ACC112 (cell line): ENCODE results near the gene CCNI.

Experiments
- H2AFZ ChIP-seq: fragments of 200-600 bp; sonication (generic); one replicate; pipeline ENCODE4 v1.6.0; 2017; ENCODE audit warnings: antibody characterized with exemption, low read length; ENCODE audit not compliant: unreplicated experiment
- H3K27ac ChIP-seq: fragments of 200-600 bp; sonication (generic); 2 replicates; pipeline ENCODE4 v1.5.1; 2014; ENCODE audit warnings: low read depth, mild to moderate bottlenecking, antibody characterized with exemption, low read length, moderate library complexity
- H3K27me3 ChIP-seq: fragments of 200-600 bp; sonication (generic); 2 replicates; pipeline ENCODE4 v1.6.1; 2014; ENCODE audit warnings: mild to moderate bottlenecking, antibody characterized with exemption, low read length, moderate library complexity, mixed read lengths; ENCODE audit not compliant: insufficient read depth
- H3K36me3 ChIP-seq: fragments of 200-600 bp; sonication (generic); 2 replicates; pipeline ENCODE4 v1.6.1; 2016; ENCODE audit warnings: mild to moderate bottlenecking, antibody characterized with exemption, low read length, moderate library complexity, mixed read lengths; ENCODE audit not compliant: insufficient read depth
- H3K4me1 ChIP-seq: fragments of 200-600 bp; sonication (generic); one replicate; pipeline ENCODE4 v1.6.1; 2016; ENCODE audit warnings: low read length, mixed read lengths; ENCODE audit not compliant: insufficient read depth, unreplicated experiment, control insufficient read depth
- H3K4me3 ChIP-seq: fragments of 200-600 bp; sonication (generic); 2 replicates; pipeline ENCODE4 v1.5.1; 2014; ENCODE audit warnings: mild to moderate bottlenecking, low read depth, low read length
- H3K79me2 ChIP-seq: fragments of 200-600 bp; sonication (generic); one replicate; pipeline ENCODE4 v1.6.0; 2016; ENCODE audit warnings: low read length; ENCODE audit not compliant: control insufficient read depth, unreplicated experiment, insufficient read depth

CCNI gene

DNA sequence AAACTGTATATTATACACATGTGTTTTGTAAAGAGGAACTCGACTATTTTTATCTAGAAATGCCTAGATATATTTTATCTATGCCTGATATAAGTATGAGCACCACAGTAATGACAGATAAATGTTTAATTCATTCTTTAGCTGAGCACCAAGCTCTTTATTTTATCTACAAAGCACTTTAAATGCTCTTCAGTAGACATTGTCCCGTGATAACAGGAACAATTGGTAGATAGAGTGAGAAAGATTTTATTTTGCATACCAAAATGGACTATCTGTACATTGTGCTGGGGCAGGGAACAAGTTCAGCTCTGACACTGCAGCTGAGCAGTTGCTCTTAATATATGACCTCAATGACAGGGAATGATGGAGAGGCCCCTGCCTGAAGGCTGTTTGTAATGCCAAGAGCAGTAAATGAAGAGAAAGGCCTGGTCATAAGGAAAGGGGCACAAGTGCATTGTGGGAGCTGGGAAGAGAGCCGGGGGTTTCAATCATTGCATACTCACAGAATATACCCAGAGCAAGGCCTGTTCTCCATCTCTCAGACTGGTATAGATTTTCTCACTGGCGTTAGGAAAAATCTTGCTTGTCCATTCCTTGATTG lies 68.9 kb downstream of the CCNI start:
- peaks cover 12% of the 10 kb centered on the region for H3K79me2 ChIP-seq
- peak overlapping the region; percentile 96 for H3K27ac ChIP-seq
- no peak overlapping the region for H2AFZ ChIP-seq
- peaks cover 79% of the 10 kb centered on the region for H3K4me1 ChIP-seq
- peaks cover 10% of the 10 kb centered on the region; the same call in 1 of the 2 replicates for H3K36me3 ChIP-seq
- peak overlapping the region; percentile 18 for H3K4me3 ChIP-seq
- H3K27me3 ChIP-seq = no peaks in the 10 kb centered on the region

GRCh38 chr4:77003400-77003799 lies 72.4 kb downstream of the CCNI start:
- Histone ChIP-seq H3K27ac (peak overlapping the region; percentile 82), H3K4me1 (peaks cover 53% of the 10 kb centered on the region), H3K27me3 (no peaks in the 10 kb centered on the region), H3K79me2 (no peaks in the 10 kb centered on the region), H2AFZ (no peak overlapping the region), H3K4me3 (no peak overlapping the region), H3K36me3 (peaks cover 18% of the 10 kb centered on the region)

- Histone ChIP-seq H3K27me3 (no peaks in the 10 kb centered on the region), H3K27ac (peak overlapping the region; percentile 82), H3K79me2 (no peaks in the 10 kb centered on the region), H3K4me1 (peaks cover 44% of the 10 kb centered on the region), H2AFZ (no peak overlapping the region), H3K36me3 (peaks cover 18% of the 10 kb centered on the region), H3K4me3 (peak overlapping the region; percentile 28; the same call in 1 of the 2 replicates)
Observed at GRCh38 chr4:77002321-77003107, 73.3 kb downstream of the CCNI start.

DNA sequence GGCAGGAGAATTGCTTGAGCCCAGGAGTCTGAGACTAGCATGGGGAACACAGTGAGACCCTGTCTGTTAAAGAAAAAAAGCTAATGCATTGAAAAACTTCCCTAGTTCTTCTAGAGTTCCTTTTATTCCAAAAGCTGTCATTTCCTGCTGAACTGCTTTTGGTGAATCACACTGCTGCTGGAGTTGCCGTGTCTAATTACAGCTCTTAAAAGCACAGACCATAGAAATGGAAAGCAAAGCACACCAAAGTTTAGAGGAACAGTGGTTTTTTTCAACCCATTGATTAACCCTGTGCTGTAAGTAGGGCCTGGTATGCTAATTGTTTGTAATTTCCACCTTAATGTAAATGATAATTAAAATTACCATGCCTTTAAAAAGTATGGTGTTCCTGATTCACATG lies 73.9 kb downstream of the CCNI start:
- Histone ChIP-seq H3K79me2 (no peaks in the 10 kb centered on the region), H3K36me3 (peaks cover 18% of the 10 kb centered on the region), H3K4me1 (peaks cover 39% of the 10 kb centered on the region), H3K27me3 (no peaks in the 10 kb centered on the region), H2AFZ (no peak overlapping the region), H3K27ac (peak overlapping the region; percentile 82), H3K4me3 (peak overlapping the region; percentile 28; the same call in 1 of the 2 replicates)

DNA sequence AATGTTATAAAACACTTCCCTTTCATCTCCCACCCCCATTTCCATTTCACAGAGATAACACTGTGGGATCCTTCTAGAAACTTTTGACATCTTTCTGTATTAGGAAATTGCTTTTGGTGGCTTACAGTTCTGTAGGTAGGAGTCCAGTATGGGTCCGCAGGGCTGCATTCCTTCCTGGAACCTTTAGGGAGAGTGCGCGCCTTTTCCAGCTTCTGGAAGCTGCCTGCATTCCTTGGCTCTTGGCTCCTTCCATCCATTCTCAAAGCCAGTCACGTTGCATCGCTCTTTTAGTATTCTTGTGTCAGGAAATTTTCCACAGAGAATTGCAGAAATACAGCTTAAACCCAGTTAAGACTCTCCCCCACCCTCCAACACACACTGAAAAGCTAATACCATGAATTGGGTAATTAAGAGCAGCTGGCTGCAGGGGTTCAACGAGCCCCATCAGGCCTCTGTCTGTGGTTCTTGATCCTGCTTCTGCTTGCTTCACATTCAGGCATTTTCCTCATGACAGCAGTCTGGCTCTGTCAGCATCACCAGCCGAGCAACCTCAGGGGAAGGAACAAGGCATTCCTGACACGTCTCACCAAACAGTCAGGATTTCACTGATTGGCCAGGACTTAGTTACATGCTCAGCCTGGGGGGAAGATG lies 77.4 kb downstream of the CCNI start:
- H3K36me3 ChIP-seq = peaks cover 17% of the 10 kb centered on the region; the same call in 1 of the 2 replicates

DNA sequence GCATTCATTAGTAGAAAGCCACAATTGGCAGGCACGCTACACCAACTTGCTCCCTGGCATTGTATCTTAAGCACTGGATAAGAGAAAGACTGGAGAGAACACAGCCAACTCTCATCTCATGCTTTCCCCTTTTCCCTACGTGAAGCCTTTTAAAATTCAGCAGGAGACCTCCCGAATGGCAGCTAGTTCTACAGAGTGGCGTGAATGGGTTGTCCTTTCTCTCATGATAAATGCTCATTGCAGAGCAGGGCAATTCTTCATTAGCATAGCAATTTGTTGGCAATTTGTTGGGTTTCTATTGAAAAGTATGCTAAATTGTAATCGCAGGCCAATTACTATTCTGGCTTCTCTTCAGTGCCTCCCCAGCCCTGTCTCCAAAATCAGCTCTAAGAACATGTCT lies 78.3 kb downstream of the CCNI start:
- Histone ChIP-seq H3K27ac (no peak overlapping the region), H3K79me2 (peaks cover 14% of the 10 kb centered on the region), H3K4me1 (peaks cover 13% of the 10 kb centered on the region), H3K27me3 (no peaks in the 10 kb centered on the region), H2AFZ (no peak overlapping the region), H3K4me3 (no peak overlapping the region), H3K36me3 (peaks cover 17% of the 10 kb centered on the region; the same call in 1 of the 2 replicates)

More for the DNA sequence above, 77.4 kb downstream of the CCNI start:
- H3K4me3 ChIP-seq = no peak overlapping the region
- no peak overlapping the region for H2AFZ ChIP-seq
- H3K4me1 ChIP-seq = peaks cover 21% of the 10 kb centered on the region
- H3K27me3 ChIP-seq = no peaks in the 10 kb centered on the region
- H3K79me2 ChIP-seq = peaks cover 5% of the 10 kb centered on the region
- H3K27ac ChIP-seq = no peak overlapping the region
